GM03348 (cell line): ENCODE results near the gene TBCK.

ENCODE experiments used
- DNase-seq: peaks from one replicate; pipeline ENCODE4 v3.0.0; 2012; ENCODE audit warnings: low spot score

The TBCK gene

GRCh38 chr4:106039796-106040195 is 276.2 kb downstream of the TBCK start:
- DNase-seq, result no peak

- no peak for DNase-seq
Observed at GRCh38 chr4:106038908-106039307, 277.1 kb downstream of the TBCK start.

- no peak for DNase-seq
Observed at GRCh38 chr4:106038012-106038411, 278.0 kb downstream of the TBCK start.

GRCh38 chr4:106036848-106037247 is 279.2 kb downstream of the TBCK start:
- DNase-seq, result no peak

- no peak for DNase-seq
Observed at GRCh38 chr4:106036334-106036733, 279.7 kb downstream of the TBCK start.

GRCh38 chr4:106035204-106035603 is 280.8 kb downstream of the TBCK start:
- no peak for DNase-seq

GRCh38 chr4:106034751-106035150 is 281.3 kb downstream of the TBCK start:
- DNase-seq, result no peak

- DNase-seq, result peak; percentile 53
Observed at GRCh38 chr4:106034220-106034619, 281.8 kb downstream of the TBCK start.

- no peak for DNase-seq
Observed at GRCh38 chr4:106033469-106033868, 282.5 kb downstream of the TBCK start.

GRCh38 chr4:106032851-106033286 is 283.1 kb downstream of the TBCK start:
- peak; percentile 43 for DNase-seq

GRCh38 chr4:106022454-106022853 is 293.6 kb downstream of the TBCK start:
- DNase-seq, result no peak

- DNase-seq, result no peak
Observed at GRCh38 chr4:106021737-106022410, 294.1 kb downstream of the TBCK start.

- DNase-seq, result peak; percentile 80
Observed at GRCh38 chr4:106019771-106020170, 296.2 kb downstream of the TBCK start.

GRCh38 chr4:106017975-106018374 is 298.0 kb downstream of the TBCK start:
- DNase-seq, result no peak

- no peak for DNase-seq
Observed at GRCh38 chr4:106011387-106011786, 304.6 kb downstream of the TBCK start.

GRCh38 chr4:106010761-106011160 is 305.2 kb downstream of the TBCK start:
- DNase-seq, result no peak

- no peak for DNase-seq
Observed at GRCh38 chr4:106002994-106003393, 313.0 kb downstream of the TBCK start.

GRCh38 chr4:105998171-105999063 is 317.6 kb downstream of the TBCK start:
- no peak for DNase-seq

GRCh38 chr4:105996845-105997244 is 319.2 kb downstream of the TBCK start:
- no peak for DNase-seq

- DNase-seq, result no peak
Observed at GRCh38 chr4:105994841-105995501, 321.0 kb downstream of the TBCK start.

GRCh38 chr4:105994061-105994460 is 321.9 kb downstream of the TBCK start:
- DNase-seq, result no peak

- no peak for DNase-seq
Observed at GRCh38 chr4:105992641-105993305, 323.2 kb downstream of the TBCK start.
